Measurements from ENCODE around the gene SIMC1.
A peak's percentile ranks its signal among the peaks of the same experiment; 100 is the strongest.

The SIMC1 gene

DNA sequence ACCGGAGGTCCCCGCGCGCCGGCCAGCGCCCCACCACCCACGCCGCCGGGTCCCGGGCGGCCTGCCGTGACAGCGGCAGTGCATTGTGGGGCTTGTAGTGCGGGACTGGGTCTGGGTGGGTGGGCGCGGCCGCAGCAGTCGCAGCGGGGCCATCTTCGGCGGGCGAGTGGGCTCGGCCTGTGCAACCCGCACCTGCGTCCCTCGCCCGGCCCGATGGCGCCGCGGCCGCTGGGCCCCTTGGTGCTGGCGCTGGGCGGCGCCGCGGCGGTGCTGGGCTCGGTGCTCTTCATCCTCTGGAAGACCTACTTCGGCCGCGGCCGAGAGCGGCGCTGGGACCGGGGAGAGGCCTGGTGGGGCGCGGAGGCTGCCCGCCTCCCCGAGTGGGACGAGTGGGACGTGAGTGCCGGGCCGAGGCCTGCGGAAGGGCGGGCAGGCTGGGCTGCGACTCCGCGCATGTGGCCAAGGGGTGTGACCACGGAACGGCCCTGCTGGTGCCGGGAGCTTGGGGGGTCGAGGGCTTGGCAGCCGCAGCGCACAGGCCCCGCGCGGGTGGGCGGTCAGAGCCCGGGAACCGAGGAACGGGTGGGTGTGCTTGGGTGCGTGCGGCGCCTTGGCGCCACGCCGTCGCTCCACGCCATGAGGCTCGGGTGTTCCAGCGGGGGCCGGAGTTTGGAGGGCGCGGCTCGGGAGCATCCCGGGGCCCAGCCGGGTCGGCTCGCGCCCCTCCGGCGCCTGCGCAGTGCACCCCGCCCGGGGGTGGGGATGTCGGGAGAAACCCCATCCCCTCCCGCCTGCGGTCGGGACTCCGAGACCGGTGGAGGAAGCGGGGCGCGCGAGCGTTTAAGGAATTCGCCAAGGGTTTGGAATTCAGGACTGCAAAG, 127.4 kb downstream of the SIMC1 start, which contains the start of gene ARL10:
ARL10 (plus strand) TSS at position 137 of the 881 bp plus-strand sequence; CDS start at position 214, 77 bp downstream.
- peak; percentile 42 for DNase-seq (ENCODE audit: low read depth)

DNA sequence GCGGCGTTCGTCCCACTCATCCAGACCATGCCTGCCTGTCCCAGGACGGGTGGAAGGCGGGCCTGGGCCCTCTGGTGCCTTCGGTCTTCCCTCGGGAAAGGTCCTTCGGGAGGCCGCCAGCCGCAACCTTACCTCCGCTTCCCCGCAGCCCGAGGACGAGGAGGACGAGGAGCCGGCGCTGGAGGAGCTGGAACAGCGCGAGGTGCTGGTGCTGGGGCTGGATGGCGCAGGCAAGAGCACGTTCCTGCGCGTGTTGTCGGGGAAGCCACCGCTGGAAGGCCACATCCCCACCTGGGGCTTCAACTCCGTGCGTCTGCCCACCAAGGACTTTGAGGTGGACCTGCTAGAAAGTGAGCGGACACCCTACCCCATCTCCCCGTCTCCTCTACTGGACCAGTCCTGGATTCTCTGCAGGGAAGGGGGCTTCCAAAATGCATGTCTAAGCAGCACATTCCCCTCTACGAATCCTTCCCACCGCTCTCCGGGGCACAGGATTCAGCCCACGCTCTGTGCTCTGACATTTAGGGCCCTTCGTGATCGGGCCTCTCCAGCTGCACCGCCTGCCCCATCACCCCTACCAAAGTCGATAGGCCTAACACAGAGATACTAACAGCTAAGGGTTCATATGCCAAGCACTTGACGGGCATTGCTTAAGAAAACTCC, 128.1 kb downstream of the SIMC1 start:
- no peak for DNase-seq (ENCODE audit: low read depth)

DNA sequence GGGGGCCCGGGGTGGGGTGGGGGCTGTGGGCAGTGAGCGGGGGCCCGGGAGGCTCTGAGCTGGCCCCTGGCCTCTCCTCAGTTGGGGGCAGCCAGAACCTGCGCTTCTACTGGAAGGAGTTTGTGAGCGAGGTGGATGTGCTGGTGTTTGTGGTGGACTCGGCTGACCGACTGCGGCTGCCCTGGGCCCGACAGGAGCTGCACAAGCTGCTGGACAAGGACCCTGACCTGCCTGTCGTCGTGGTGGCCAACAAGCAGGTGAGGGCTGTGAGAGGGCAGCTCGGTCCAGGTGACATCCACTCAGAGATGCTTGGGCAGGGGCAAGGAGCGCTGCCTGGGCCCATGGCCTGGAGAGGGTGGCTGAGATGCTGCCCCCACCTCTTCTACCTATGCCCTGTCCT, 130.5 kb downstream of the SIMC1 start:
- DNase-seq (ENCODE audit: low read depth) = no peak

DNA sequence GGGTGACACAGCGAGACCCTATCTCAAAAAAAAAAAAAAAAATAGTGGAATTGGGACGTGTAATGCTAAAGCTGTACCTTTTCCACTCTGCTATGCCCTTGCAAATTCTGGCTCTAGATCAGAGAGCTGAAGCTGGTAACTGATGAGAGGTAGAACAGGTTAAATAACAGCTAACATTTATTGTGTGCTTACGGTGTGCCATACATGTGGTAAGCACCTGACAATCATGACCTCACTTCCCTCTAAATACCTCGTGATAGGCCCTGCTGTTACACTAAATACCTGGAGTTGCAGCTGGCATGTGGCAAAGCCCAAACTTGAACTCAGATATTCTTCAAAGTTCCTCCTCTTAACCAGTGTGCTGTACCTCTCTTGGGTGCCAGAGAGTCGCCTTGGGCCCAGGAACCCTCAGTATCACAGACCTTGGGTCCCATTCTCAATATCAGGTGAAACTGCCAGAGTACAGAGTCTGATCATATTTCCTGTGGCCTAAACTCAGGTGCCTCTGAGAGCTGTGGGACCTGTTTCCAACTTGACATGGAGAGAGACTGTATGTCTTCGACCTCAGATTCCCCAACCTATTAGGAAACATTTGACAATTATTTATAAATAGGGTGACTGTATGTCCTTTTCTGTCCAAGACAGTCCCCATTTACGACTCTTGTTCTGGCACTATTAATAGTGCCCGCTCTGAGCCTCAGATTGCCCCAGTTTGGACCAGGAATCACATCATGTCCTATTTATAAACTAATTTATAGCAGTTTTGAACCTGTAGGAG, 131.9 kb downstream of the SIMC1 start:
- DNase-seq (ENCODE audit: low read depth) = no peak

DNA sequence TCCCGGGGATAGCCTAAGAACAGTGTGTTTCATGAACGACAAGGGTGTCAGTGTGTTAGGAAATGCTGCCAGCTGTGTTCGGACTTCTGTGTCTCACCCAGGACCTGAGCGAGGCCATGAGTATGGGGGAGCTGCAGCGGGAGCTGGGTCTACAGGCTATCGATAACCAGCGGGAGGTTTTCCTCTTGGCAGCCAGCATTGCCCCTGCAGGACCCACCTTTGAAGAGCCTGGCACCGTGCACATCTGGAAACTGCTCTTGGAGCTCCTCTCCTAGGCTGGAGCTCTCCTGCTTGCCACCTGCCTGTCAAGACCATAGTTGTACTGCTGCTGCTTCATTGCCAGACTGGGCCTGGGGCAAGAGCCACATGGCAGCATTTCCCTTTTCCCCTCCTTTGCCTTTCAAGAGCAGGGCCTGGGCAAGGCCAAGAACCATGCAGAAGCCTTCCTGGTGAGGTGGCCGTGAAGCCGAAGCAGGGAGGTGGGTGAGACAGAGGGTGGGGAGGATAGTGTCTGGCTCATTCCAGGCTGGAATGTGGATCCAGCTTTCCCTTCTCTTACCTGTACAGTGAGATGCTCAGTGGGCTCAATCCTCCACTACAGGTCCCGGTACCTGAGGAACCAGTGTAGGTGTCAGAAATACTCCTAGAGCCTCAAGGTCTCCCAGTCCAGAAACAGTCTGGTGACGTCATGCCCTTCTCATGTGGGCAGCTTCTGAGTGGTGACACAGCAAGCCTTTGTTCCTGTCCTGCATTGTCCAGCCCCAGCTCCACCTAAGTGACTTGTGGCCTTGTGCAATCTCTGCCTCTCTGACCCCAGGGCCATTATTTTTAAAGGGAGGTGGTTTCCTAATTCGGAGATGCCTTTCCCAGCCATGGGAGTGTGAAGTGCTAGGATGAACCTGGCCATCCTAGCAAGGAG, 133.7 kb downstream of the SIMC1 start:
- DNase-seq (ENCODE audit: low read depth) = no peak

DNA sequence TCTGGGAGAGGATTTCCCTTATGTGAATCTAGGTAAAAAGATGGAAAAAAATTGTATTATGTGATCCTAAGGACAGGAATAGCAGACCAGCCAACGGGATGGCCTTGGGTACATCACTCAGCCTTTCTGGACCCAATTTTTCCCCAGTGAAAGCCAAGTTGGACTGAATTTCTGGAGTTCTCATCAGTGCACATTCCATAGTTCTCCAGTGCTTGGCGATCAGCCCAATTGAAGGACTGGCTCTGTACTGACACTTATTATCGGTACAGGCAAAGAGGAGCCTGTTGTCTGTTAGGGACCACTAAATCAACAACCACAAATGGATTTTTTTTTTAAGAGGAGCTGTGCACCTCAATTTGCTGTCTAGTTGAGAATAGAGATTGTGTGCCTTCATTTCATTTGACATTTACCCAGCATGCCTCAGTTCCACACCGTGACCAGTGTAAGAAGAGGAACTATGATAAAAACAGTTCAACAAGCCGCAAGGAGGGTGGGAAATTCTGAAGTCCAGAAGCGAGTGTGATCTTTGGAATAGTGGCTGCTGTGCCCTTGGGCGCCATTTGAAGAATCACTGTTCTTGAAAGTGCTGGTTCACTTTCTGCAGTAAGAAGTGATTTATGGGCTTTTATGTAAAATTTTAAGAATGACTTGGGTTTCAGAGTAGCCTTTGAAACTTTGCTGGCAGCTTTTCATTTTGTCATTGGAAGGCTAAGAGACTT, 135.0 kb downstream of the SIMC1 start:
- DNase-seq (ENCODE audit: low read depth) = no peak

DNA sequence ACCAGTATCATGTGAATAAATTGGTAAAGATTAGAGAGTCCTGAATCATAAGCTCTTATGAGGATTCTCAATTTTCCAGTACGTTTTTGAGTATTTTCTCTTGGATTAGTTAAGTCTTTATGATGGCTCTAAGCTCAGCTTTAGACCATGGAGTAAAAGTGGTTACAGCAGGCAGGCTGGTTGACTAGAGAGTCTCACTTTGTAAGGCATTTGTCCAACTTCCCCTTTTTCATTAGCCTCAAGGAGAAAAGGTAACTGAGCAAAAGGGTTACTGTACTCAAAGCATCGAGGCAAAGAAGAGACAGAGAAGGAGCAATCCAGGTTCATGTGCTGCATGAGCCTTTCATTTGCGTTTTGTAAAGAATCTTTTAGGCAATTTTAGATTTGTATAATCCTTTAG, 141.7 kb downstream of the SIMC1 start:
- no peak for DNase-seq (ENCODE audit: low read depth)

DNA sequence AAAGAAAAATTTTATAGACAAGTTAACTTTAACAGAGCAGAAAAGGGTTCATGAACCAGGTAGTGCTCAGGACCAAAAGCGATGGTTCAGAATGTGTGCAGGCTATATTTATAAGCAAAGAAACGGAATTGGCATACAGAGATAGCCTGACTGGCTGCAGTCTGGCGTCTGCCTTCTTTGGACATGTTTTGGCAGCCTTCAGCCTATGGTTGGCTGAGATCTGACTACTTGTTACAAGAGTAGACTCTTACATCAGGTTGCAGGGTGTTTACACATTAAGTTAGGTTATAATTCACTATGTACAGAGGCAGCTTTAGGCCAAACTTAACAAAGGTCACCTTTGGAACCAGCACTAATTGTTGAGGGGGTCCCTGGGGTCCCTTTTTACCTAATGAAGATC, 143.2 kb downstream of the SIMC1 start:
- no peak for DNase-seq (ENCODE audit: low read depth)

DNA sequence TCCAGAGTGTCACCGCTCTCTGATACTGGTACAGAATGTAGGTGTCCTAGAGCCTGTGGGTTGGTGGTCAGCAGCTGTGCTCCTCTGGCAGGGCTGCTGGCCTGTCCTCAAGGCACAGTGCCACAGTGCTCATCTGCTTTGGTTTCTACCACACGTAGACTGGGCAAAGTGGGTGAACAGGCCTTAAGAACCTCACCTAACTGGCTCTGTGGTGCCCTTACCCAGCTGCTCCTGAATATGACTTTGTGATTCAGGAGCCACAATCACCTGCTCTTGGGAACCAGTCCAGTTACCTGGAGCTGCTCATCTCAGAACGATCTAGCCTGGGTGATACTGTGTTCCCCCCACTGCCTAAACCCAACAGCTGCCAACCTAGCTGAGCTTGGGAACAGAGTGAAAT, 143.8 kb downstream of the SIMC1 start:
- no peak for DNase-seq (ENCODE audit: low read depth)

DNA sequence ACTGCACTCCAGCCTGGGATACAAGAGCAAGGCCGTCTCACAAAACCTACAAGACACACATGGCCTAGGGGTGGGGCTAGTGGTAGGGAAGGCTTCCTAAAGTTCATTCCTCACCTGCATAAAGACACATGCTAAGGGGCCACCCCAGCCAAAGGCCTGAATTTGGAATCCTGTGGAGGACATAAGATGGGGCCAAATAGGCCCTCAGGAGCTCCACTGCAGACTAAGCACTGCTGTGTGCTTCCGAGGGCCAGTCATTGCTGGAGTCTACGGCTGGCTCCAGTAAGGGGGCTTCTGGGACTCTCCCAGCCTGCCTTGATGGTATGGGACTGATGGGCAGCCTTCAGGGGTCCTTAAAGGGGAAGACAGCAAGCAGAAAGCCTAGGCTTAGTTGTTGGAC, 144.5 kb downstream of the SIMC1 start:
- no peak for DNase-seq (ENCODE audit: low read depth)

DNA sequence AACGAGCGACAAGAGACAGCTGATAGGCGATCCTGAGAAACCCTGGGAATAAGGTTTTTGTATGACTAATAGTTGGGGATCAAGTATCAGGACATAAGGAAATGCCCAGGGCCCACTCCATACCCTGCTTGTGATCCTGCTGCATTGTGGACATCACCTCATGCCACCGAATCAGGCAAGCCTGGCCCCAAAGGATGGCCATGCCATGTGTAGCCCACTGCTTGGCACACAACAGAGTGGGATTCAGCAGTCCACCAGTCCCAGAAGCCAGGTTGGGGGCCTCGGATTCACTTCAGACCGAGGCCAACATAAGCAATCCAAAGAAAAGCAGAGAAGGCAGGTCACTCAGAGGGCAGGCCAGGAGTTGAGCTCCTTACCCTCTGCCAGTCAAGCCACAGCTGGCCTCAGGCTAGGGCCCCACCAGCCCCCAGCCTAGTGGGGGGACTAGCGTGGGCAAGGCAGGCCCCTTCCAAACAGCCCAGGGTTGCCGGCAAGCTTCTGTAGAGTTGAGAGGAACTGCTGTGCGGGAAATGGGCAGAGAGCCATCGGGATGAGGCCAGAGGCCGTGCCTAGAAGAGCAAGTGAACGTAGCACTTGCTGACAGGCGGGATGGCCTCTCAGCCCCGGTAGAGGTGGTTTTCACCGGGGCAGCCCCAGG, 145.2 kb downstream of the SIMC1 start:
- no peak for DNase-seq (ENCODE audit: low read depth)

DNA sequence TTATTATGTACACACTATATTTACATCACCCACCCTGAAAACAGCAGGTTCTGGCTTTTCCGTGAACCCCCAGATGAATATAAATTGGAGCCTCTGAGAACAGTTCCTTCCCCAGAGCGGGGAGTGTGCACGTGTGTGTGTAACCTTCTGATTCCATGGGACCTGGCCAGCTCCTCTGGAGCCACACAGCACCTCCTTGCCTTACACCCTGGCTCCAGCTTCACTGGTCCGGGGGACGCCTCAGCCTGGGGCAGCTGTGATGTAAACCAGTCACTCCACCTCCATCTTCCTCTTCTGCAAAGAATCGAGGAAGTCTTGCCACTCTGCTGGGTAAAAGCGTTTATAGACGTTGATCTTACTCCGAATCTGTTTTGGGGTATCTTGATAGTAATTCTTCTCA, 145.7 kb downstream of the SIMC1 start:
- DNase-seq (ENCODE audit: low read depth) = no peak

DNA sequence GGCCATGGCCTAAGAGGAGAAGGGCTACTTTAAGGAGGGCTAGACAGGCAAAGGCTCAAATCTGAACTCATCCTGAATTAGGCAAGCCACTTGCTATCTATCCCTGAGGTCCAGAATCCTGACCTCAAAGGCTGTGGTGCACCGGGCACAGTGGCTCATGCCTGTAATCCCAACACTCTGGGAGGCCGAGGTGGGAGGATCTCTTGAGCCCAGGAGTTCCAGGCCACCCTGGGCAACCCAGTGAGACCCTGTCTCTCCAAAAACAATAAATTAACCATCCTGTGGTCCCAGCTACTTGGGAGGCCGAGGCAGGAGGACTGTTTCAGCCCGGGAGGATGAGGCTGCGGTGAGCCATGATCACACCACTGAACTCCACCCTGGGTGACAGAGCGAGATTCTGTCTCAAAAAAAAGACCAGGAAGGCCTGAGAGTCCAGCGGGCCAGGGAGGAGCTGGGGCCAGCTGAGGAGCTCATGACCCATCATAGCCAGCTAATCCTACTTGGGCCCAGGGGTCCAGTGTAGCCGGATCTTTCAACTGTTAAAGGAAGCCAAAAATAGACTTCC, 146.2 kb downstream of the SIMC1 start:
- DNase-seq (ENCODE audit: low read depth) = no peak

DNA sequence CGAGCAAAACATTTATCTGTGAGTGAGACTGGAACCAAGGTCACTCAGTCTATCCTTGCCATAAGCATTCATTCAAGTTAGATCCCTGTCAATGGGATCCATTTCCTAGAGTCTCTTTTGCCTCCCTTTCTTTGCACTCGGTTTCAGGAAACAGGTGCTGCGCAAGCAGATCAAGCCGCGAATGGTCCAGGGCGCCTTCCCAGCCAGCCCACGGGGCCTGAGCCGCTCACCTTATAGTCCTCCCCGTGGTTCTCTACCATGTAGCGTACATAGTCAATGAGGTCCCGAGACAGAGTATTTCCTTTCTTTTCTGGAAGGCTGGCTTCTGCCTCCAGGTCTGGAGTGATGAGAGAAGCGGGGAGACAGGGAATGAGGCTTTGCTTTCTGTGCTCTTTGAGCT, 146.8 kb downstream of the SIMC1 start:
- DNase-seq (ENCODE audit: low read depth) = no peak

DNA sequence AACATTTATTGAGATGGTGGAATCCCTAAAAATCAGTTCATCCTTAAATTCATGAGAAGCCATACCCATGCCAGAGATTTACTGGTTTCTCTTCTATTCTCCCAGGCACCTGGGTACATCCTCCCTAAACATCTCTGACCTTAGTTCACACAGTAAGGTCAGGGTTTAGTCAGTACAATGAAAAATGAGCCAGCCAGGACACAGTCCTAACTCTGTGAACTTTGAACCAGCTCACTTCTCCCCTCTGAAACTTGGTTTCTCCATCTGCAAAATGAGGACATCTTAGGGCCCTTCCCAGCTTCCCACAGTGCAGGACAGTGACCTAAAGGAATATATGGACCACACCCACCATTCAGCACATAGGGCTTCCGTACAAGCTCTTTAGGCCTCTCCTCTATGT, 148.3 kb downstream of the SIMC1 start:
- DNase-seq (ENCODE audit: low read depth) = no peak

DNA sequence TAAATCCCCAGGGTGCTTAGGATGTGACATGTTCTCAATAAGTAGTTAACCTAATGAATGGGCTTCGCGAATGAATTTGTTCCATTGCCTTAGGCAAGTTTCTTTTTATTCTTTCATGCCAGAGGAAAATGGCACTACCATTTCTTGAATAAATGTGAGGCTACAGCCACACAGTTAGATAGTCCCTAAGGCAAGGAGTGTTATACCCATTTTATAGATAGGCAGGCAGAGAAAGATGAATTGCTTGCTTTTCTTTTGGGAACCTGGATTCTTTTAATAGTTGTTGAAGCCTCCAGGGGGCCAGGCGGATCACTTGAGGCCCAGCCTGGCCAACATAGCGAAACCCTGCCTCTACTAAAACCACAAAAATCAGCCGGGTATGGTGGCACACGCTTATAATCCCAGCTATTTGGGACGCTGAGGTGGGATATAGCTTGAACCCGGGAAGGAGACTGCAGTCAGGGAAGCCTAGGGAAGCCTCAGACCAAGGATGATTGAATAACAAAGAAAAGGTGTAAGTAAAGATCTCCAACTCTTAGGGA, 149.2 kb downstream of the SIMC1 start:
- no peak for DNase-seq (ENCODE audit: low read depth)

DNA sequence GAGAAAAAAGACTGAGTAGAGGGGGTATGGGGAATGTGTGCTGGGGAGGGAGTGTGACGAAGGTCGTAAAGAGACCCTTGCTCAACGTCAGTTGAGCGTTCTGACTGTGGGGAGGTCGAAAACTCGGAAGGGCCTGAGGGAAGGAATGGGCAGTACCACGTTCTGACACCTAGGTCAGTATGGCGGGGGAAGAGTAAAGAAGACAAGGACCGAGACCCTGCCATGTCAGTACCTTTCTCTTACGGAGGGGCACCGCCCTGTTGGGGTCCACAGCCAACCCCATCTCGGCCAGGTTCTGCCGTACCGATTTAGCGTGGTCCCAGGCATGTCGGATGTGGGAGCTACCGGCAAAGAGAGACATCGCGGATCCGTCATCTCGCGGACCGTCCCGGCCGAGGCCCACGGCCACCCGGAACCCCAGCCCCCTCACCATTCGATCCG, 149.8 kb downstream of the SIMC1 start:
- DNase-seq (ENCODE audit: low read depth) = no peak

DNA sequence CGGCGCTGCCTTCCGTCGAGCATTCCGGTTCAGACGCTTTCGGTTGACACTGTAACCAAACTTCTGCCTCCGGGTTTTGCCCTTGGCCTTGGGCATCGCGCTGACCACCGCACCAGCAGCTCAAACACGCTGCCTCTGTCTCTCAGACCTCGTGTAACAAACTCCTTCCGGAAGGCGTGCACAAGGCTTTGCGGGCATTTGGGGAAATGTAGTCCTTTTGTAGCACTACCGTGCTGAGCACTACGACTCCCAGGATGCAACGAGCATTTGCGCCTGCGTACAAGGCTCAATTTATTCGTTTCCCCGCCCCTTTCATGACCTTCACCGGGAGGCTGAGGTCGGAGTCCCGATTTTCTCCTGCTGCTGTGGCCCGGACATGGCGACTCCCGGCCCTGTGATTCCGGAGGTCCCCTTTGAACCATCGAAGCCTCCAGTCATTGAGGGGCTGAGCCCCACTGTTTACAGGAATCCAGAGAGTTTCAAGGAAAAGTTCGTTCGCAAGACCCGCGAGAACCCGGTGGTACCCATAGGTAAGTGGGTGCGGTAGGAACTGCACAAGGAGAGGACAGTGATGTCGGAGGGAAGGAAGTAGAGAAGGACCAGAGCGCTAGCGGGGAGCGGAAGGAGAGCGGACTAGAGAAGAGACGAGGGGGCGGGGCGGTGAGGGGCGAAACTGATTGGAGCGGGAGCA, 150.4 kb downstream of the SIMC1 start, which contains the start of the genes HIGD2A and NOP16:
HIGD2A (plus strand) TSS at position 308 of the 691 bp plus-strand sequence; CDS start at position 377, 69 bp downstream.
NOP16 (minus strand) TSS at position 155 of the 691 bp plus-strand sequence; CDS start at position 96, 59 bp downstream.
- peak; percentile 97 for DNase-seq (ENCODE audit: low read depth)
